SU-DHL-6 (cell line): ENCODE results near the gene PXDN.

Experiments
- H2AFZ ChIP-seq: fragments of 200-600 bp; sonication (generic); 2 replicates; pipeline ENCODE4 v1.6.1; 2014; ENCODE audit warnings: low read depth, mild to moderate bottlenecking, moderate library complexity, mixed read lengths, antibody characterized with exemption, low read length; ENCODE audit not compliant: severe bottlenecking
- H3F3A ChIP-seq: fragments of 200-600 bp; shearing (Covaris generic); 2 replicates; pipeline ENCODE4 v1.6.0; 2016; ENCODE audit warnings: antibody characterized with exemption, mild to moderate bottlenecking; ENCODE audit not compliant: insufficient read depth
- H3K27ac ChIP-seq: fragments of 200-600 bp; sonication (generic); 2 replicates; pipeline ENCODE4 v1.5.1; 2016; ENCODE audit warnings: low read depth, mild to moderate bottlenecking, low read length, moderate library complexity, mixed read lengths
- H3K27me3 ChIP-seq: fragments of 200-600 bp; sonication (generic), shearing (Covaris generic); 2 replicates; pipeline ENCODE4 v1.6.0; 2014; ENCODE audit warnings: mild to moderate bottlenecking, low read length
- H3K36me3 ChIP-seq: fragments of 200-600 bp; sonication (generic); 2 replicates; pipeline ENCODE4 v1.6.1; 2014; ENCODE audit warnings: mild to moderate bottlenecking, low read length, mixed read lengths
- H3K4me2 ChIP-seq: fragments of 300-600, 200-600 bp; shearing (Covaris generic), sonication (generic); 2 replicates; pipeline ENCODE4 v1.6.0; 2014; ENCODE audit warnings: low read length, low read depth, mild to moderate bottlenecking; ENCODE audit not compliant: poor library complexity, severe bottlenecking
- H3K4me3 ChIP-seq: fragments of 200-600 bp; sonication (generic); 2 replicates; pipeline ENCODE4 v1.5.1; 2014; ENCODE audit warnings: antibody characterized with exemption, low read length, mild to moderate bottlenecking, mixed read lengths; ENCODE audit not compliant: insufficient read depth, poor library complexity, severe bottlenecking
- H3K79me2 ChIP-seq: fragments of 200-600 bp; sonication (generic); 2 replicates; pipeline ENCODE4 v1.6.1; 2014; ENCODE audit warnings: mild to moderate bottlenecking, low read length, moderate library complexity; ENCODE audit not compliant: insufficient read depth
- H3K9ac ChIP-seq: fragments of 200-600 bp; sonication (generic); 2 replicates; pipeline ENCODE4 v1.7.0; 2014; ENCODE audit warnings: mild to moderate bottlenecking, low read length
- H3K9me2 ChIP-seq: fragments of 200-600 bp; sonication (generic); replicated peaks from 2 replicates; pipeline ENCODE4 v1.6.1; 2014; ENCODE audit warnings: low read length; ENCODE audit not compliant: insufficient read depth
- H3K9me3 ChIP-seq: fragments of 200-600 bp; sonication (generic); 2 replicates; pipeline ENCODE4 v1.6.1; 2014; ENCODE audit warnings: low read length, mixed read lengths; ENCODE audit not compliant: insufficient read depth
- H4K20me1 ChIP-seq: fragments of 200-600 bp; sonication (generic); 2 replicates; pipeline ENCODE4 v1.6.1; 2014; ENCODE audit warnings: low read depth, mild to moderate bottlenecking, antibody characterized with exemption, low read length, moderate library complexity, mixed read lengths
- EZH2phosphoT487 ChIP-seq: fragments of 200-600 bp; sonication (generic), shearing (Covaris generic); conservative IDR thresholded peaks from 2 replicates; pipeline ENCODE4 v1.6.1; 2018; ENCODE audit warnings: mild to moderate bottlenecking, antibody characterized with exemption, low read length, moderate library complexity, mixed read lengths
- TF ChIP-seq, protein P1 (sequence below): fragments of 200-600 bp; sonication (generic); IDR thresholded peaks from one replicate; pipeline ENCODE4 v1.5.1; 2017; ENCODE audit warnings: antibody characterized with exemption, mild to moderate bottlenecking, low read length, moderate library complexity; ENCODE audit not compliant: insufficient read depth, poor library complexity, severe bottlenecking

The PXDN gene

DNA sequence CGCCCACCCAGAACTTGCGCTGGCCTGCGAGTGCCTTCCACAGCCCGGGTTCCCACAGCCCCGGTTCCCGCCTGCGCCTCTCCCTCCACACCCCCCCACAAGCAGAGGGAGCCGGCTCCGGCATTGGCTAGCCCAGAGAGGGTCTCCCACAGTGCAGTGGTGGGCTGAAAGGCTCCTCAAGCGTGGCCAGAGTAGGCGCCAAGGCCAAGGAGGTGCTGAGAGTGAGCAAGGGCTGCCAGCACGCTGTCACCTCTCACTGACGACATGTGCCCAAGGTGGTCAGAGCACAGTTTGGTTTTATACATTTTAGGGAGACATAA, 15.3 kb upstream of the PXDN start:
- no peaks in the 10 kb centered on the region for H3K79me2 ChIP-seq
- no peaks in the 10 kb centered on the region for H3K27me3 ChIP-seq
- H3K36me3 ChIP-seq = no peaks in the 10 kb centered on the region
- H3F3A ChIP-seq = no peaks in the 10 kb centered on the region
- H2AFZ ChIP-seq = no peak overlapping the region
- TF ChIP-seq EZH2phosphoT487 = no peak
- TF ChIP-seq, protein P1, sequence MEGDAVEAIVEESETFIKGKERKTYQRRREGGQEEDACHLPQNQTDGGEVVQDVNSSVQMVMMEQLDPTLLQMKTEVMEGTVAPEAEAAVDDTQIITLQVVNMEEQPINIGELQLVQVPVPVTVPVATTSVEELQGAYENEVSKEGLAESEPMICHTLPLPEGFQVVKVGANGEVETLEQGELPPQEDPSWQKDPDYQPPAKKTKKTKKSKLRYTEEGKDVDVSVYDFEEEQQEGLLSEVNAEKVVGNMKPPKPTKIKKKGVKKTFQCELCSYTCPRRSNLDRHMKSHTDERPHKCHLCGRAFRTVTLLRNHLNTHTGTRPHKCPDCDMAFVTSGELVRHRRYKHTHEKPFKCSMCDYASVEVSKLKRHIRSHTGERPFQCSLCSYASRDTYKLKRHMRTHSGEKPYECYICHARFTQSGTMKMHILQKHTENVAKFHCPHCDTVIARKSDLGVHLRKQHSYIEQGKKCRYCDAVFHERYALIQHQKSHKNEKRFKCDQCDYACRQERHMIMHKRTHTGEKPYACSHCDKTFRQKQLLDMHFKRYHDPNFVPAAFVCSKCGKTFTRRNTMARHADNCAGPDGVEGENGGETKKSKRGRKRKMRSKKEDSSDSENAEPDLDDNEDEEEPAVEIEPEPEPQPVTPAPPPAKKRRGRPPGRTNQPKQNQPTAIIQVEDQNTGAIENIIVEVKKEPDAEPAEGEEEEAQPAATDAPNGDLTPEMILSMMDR = no peak
- H3K9me2 ChIP-seq = no peaks in the 10 kb centered on the region
- H3K4me2 ChIP-seq = no peak overlapping the region
- no peak overlapping the region for H3K4me3 ChIP-seq
- H3K9ac ChIP-seq = no peak overlapping the region
- no peaks in the 10 kb centered on the region for H4K20me1 ChIP-seq
- H3K9me3 ChIP-seq = no peaks in the 10 kb centered on the region
- no peak overlapping the region for H3K27ac ChIP-seq

- no peak overlapping the region for H3K4me3 ChIP-seq
- no peaks in the 10 kb centered on the region for H3K27me3 ChIP-seq
- no peak overlapping the region for H3K9ac ChIP-seq
- no peak overlapping the region for H3K27ac ChIP-seq
- TF ChIP-seq, protein P1 = no peak
- no peak for TF ChIP-seq EZH2phosphoT487
- no peak overlapping the region for H3K4me2 ChIP-seq
- no peaks in the 10 kb centered on the region for H3K9me3 ChIP-seq
- H4K20me1 ChIP-seq = no peaks in the 10 kb centered on the region
- H3K9me2 ChIP-seq = no peaks in the 10 kb centered on the region
- no peaks in the 10 kb centered on the region for H3F3A ChIP-seq
- no peak overlapping the region for H2AFZ ChIP-seq
- no peaks in the 10 kb centered on the region for H3K79me2 ChIP-seq
- no peaks in the 10 kb centered on the region for H3K36me3 ChIP-seq
Observed at GRCh38 chr2:1758774-1759610, 14.7 kb upstream of the PXDN start.

- Histone ChIP-seq H3K27ac (no peak overlapping the region), H3K36me3 (no peaks in the 10 kb centered on the region), H4K20me1 (no peaks in the 10 kb centered on the region), H3F3A (no peaks in the 10 kb centered on the region), H3K27me3 (no peaks in the 10 kb centered on the region), H3K9me3 (no peaks in the 10 kb centered on the region), H2AFZ (no peak overlapping the region), H3K79me2 (no peaks in the 10 kb centered on the region), H3K4me3 (no peak overlapping the region), H3K9ac (no peak overlapping the region), H3K4me2 (no peak overlapping the region), H3K9me2 (no peaks in the 10 kb centered on the region)
- TF ChIP-seq EZH2phosphoT487 = no peak
- TF ChIP-seq, protein P1 = no peak
Observed at GRCh38 chr2:1758171-1758570, 13.9 kb upstream of the PXDN start.
